BLaER1 (cell line): ENCODE measurements around the gene RABGAP1.
A peak's percentile ranks its signal among the peaks of the same experiment; 100 is the strongest.

Experiments used
- H3K27ac ChIP-seq: shearing (Covaris generic); formaldehyde crosslinking; 2 replicates; pipeline ENCODE4 v1.8.1; 2022
- H3K27me3 ChIP-seq: shearing (Covaris generic); formaldehyde crosslinking; 2 replicates; pipeline ENCODE4 v1.8.1; 2022
- H3K36me3 ChIP-seq: shearing (Covaris generic); formaldehyde crosslinking; 2 replicates; pipeline ENCODE4 v1.8.1; 2022
- H3K4me1 ChIP-seq: shearing (Covaris generic); formaldehyde crosslinking; 2 replicates; pipeline ENCODE4 v1.8.1; 2022
- H3K4me2 ChIP-seq: shearing (Covaris generic); formaldehyde crosslinking; 2 replicates; pipeline ENCODE4 v1.8.1; 2022
- H3K4me3 ChIP-seq: shearing (Covaris generic); formaldehyde crosslinking; 2 replicates; pipeline ENCODE4 v1.8.1; 2022
- H3K9ac ChIP-seq: shearing (Covaris generic); formaldehyde crosslinking; 2 replicates; pipeline ENCODE4 v1.8.1; 2022
- H3K9me3 ChIP-seq: shearing (Covaris generic); formaldehyde crosslinking; 2 replicates; pipeline ENCODE4 v1.8.1; 2022
- H4K20me1 ChIP-seq: shearing (Covaris generic); formaldehyde crosslinking; 2 replicates; pipeline ENCODE4 v1.8.1; 2022
- Cebpa-rat ChIP-seq: shearing (Covaris generic); IDR thresholded peaks from 2 replicates; pipeline ENCODE4 v1.8.1; 2022

Gene RABGAP1

DNA sequence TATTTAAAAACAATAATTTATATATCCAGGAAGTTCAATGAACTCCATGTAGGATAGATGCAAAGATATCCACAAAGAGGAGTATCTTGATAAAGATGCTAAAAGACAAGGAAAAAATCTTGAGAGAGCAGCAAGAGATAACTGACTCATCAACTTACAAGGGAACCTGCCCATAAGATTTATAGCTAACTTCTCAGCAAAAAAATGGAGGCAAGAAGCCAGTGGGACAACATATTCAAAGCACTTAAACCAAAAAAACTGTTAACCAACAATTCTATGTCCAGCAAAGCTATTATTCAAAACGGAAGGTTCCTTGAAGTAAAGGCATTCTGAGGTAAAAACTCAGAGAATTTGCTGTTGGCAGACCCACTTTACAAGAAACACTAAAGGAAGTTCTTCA is 20.3 kb downstream of the RABGAP1 start:
- no peak for TF ChIP-seq Cebpa-rat
- H4K20me1 ChIP-seq, result peaks cover 8% of the 10 kb centered on the region
- H3K9ac ChIP-seq, result no peak overlapping the region
- H3K4me1 ChIP-seq, result no peaks in the 10 kb centered on the region
- peaks cover 49% of the 10 kb centered on the region for H3K36me3 ChIP-seq
- peaks cover 4% of the 10 kb centered on the region; the same call in 1 of the 2 replicates for H3K9me3 ChIP-seq
- H3K4me3 ChIP-seq, result no peak overlapping the region
- H3K27ac ChIP-seq, result no peak overlapping the region
- H3K27me3 ChIP-seq, result no peaks in the 10 kb centered on the region
- H3K4me2 ChIP-seq, result no peak overlapping the region

DNA sequence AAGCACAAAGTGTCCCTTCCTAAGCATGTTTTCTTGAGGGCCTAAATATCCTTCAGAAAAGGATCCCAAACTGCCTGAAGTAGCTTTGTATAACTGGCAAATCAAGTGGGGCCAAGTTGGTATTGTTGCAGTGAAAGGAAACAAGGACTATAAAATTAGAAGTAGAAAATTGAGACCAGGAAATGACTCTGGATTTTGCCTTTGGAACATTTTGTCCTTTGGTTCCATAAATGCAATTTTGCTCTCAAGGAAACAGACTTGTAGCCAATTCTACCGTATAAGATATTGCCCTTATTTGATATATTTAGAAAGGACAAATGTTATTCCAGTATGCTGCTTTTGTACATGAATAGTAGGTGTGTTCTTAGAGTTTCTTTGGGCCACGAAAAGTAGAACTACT is 34.4 kb downstream of the RABGAP1 start:
- Histone ChIP-seq H3K4me1 (no peaks in the 10 kb centered on the region), H3K36me3 (peaks cover 72% of the 10 kb centered on the region), H3K27ac (no peak overlapping the region), H3K9ac (no peak overlapping the region), H3K9me3 (no peaks in the 10 kb centered on the region), H3K4me3 (no peak overlapping the region), H3K4me2 (no peak overlapping the region), H4K20me1 (peaks cover 19% of the 10 kb centered on the region), H3K27me3 (no peaks in the 10 kb centered on the region)
- no peak for TF ChIP-seq Cebpa-rat

DNA sequence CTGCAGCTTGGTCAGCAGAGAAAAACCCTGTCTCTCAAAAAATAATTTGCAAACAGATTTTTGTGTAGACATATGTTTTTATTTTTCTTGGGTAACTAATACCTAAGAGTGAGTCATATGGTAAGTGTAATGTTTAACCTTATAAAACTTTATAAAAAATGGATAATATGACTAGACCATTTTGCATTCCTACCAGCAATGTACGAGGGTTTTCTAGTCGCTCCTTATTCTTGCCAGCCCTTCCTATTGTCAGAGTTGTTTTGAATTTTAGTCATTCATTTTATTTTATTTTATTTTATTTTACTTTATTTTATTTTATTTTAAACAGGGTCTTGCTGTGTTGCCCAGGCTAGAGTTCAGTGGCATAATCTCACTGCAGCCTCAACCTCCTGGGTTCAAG is 37.8 kb downstream of the RABGAP1 start:
- Histone ChIP-seq H3K27me3 (no peaks in the 10 kb centered on the region), H4K20me1 (peaks cover 19% of the 10 kb centered on the region), H3K9ac (no peak overlapping the region), H3K9me3 (no peaks in the 10 kb centered on the region), H3K4me3 (no peak overlapping the region), H3K4me2 (no peak overlapping the region), H3K36me3 (peaks cover 55% of the 10 kb centered on the region), H3K4me1 (no peaks in the 10 kb centered on the region), H3K27ac (no peak overlapping the region)
- no peak for TF ChIP-seq Cebpa-rat

DNA sequence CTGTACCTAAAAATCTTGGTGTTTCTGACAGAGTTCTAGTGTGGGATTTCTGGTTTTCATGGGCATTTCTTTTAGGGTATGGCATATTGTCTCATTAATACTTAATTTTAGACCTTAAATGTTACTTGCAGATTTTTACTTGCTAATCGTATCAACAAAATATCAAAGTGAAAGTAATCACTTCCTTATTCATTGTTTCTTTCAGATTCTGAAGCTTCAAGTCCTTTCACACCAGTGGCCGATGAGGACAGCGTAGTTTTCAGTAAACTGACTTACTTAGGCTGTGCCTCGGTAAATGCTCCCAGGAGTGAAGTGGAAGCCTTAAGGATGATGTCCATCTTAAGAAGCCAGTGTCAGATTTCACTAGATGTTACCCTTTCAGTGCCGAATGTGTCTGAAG is 45.2 kb downstream of the RABGAP1 start:
- Histone ChIP-seq H4K20me1 (peaks cover 12% of the 10 kb centered on the region; the same call in 1 of the 2 replicates), H3K36me3 (peaks cover 64% of the 10 kb centered on the region), H3K27me3 (no peaks in the 10 kb centered on the region), H3K9ac (no peak overlapping the region), H3K4me2 (no peak overlapping the region), H3K4me3 (no peak overlapping the region), H3K4me1 (no peaks in the 10 kb centered on the region), H3K9me3 (no peaks in the 10 kb centered on the region), H3K27ac (no peak overlapping the region)
- no peak for TF ChIP-seq Cebpa-rat

DNA sequence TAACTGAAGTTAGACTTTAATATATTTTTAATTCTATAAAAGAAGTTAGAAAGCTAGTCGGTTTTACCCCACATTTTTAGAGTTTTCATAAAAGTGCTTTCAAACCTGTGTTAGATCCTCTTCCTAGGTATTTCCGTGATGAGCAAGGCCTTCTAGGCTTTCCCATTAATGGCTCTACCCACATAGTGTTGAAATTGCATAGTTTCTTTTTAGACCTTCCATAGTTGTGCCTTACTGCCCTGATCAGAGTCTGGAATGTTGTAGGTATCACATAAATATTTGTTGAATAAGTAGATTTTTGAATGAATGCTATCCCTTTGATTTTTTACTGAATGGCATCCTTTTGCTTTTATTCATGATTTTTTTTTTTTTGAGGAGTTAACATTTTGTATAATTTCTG is 47.3 kb downstream of the RABGAP1 start:
- Histone ChIP-seq H3K36me3 (peaks cover 66% of the 10 kb centered on the region), H3K27ac (no peak overlapping the region), H3K9ac (no peak overlapping the region)

DNA sequence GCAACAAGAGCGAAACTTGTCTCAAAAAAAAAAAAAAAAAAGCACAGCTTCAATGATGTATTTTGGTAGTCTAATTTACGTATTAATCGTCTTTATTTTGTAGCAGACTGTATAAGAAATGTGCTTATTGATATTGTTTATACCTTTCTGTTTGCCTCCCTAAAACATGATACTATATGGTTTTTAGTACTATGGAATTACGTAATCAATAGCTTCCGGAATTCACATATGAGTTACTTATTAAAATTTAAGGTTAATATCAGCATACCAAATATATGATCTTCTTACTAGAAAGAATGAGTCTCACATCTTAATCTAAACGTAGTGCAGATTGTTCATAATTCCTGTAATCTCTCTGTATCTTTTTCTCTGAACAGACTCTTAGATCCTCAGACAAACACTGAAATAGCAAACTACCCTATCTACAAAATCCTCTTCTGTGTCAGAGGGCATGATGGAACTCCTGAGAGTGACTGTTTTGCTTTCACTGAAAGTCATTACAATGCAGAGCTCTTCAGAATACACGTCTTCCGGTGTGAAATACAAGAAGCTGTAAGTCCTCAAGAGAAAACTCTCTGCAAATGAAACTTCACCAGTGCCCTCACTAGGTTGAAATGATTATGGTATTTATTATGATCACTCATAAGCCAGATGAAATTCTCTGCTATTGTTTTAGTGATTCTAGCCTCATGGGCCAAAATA is 48.3 kb downstream of the RABGAP1 start:
- Histone ChIP-seq H3K9ac (no peak overlapping the region), H4K20me1 (peaks cover 7% of the 10 kb centered on the region; the same call in 1 of the 2 replicates), H3K36me3 (peaks cover 73% of the 10 kb centered on the region), H3K4me3 (no peak overlapping the region), H3K27ac (no peak overlapping the region), H3K9me3 (no peaks in the 10 kb centered on the region), H3K4me2 (no peak overlapping the region), H3K27me3 (no peaks in the 10 kb centered on the region), H3K4me1 (no peaks in the 10 kb centered on the region)
- TF ChIP-seq Cebpa-rat, result peak; percentile 18; the same call in 1 of the 2 replicates

More for the DNA sequence above, 47.3 kb downstream of the RABGAP1 start:
- Histone ChIP-seq H3K4me1 (no peaks in the 10 kb centered on the region), H3K4me2 (no peak overlapping the region), H3K9me3 (no peaks in the 10 kb centered on the region), H3K27me3 (no peaks in the 10 kb centered on the region), H4K20me1 (peaks cover 12% of the 10 kb centered on the region; the same call in 1 of the 2 replicates), H3K4me3 (no peak overlapping the region)
- no peak for TF ChIP-seq Cebpa-rat

DNA sequence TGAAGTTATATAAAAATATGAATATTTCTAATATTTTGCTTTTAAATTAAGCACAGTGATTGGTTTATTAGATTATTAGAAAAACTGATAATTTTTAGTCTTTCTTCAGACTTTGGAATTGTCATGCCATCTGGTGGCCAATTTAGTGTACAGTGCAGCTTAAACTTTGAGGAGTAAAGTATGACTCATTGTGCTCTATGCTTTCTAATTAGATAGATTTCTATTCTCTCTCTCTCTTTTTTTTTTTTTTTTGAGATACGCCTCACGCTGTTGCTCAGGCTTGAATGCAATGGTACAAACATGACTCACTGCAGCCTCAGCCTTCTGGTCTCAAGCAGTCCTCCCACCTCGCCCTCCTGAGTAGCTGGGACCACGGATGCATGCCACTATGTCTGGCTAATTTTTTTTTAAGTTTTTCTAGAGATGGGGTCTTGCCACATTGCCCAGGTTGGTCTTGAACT is 50.6 kb downstream of the RABGAP1 start:
- H3K36me3 ChIP-seq, result peaks cover 55% of the 10 kb centered on the region

DNA sequence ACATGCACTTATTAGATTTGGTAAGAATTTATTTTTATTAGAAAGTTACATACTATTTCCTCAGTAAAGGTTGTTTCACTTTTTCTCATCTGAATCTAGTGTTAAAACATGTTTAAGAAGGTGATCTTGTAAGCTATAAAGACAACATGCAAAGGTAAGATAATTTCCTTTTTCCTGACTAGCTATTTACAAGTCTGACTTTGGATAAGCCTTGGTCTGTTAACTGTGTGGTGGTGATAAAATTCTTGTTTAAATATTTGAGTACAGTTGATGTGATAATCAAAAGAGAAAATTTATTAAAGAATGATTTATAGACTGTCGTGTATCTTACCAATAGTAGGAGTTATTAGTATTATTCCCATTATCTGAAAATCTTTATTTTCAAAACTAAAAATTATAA is 55.8 kb downstream of the RABGAP1 start:
- no peak for TF ChIP-seq Cebpa-rat
- peaks cover 58% of the 10 kb centered on the region for H3K36me3 ChIP-seq

More for the DNA sequence above, 50.6 kb downstream of the RABGAP1 start:
- no peaks in the 10 kb centered on the region for H3K4me1 ChIP-seq
- no peak overlapping the region for H3K4me2 ChIP-seq
- no peaks in the 10 kb centered on the region for H3K9me3 ChIP-seq
- no peak overlapping the region for H3K9ac ChIP-seq
- no peaks in the 10 kb centered on the region for H4K20me1 ChIP-seq
- TF ChIP-seq Cebpa-rat, result no peak
- no peaks in the 10 kb centered on the region for H3K27me3 ChIP-seq
- no peak overlapping the region for H3K4me3 ChIP-seq
- no peak overlapping the region for H3K27ac ChIP-seq

DNA sequence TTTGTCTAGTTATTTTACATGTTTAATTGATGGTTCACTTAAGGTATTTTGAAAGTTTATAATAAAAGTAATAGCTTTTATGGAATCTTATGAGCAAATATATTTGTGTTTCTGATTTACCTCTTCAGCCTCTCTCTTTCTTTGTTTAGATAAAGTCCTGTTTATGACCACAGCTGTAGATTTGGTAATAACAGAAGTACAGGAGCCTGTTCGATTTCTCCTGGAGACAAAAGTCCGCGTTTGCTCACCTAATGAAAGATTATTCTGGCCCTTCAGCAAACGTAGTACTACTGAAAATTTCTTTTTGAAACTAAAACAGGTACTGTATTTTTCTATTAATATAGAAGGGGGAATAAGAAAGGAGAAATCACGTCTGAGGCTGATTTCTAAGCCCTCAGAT is 57.6 kb downstream of the RABGAP1 start:
- H3K4me2 ChIP-seq, result no peak overlapping the region
- no peak overlapping the region for H3K4me3 ChIP-seq
- peaks cover 10% of the 10 kb centered on the region for H3K4me1 ChIP-seq
- no peaks in the 10 kb centered on the region for H4K20me1 ChIP-seq
- H3K27ac ChIP-seq, result no peak overlapping the region
- H3K27me3 ChIP-seq, result no peaks in the 10 kb centered on the region
- peaks cover 50% of the 10 kb centered on the region for H3K36me3 ChIP-seq
- no peak for TF ChIP-seq Cebpa-rat
- no peak overlapping the region for H3K9ac ChIP-seq
- H3K9me3 ChIP-seq, result no peaks in the 10 kb centered on the region

More for the DNA sequence above, 55.8 kb downstream of the RABGAP1 start:
- no peak overlapping the region for H3K4me2 ChIP-seq
- no peak overlapping the region for H3K27ac ChIP-seq
- H3K9ac ChIP-seq, result no peak overlapping the region
- H3K4me1 ChIP-seq, result peaks cover 10% of the 10 kb centered on the region
- no peaks in the 10 kb centered on the region for H3K27me3 ChIP-seq
- H3K4me3 ChIP-seq, result no peak overlapping the region
- no peaks in the 10 kb centered on the region for H4K20me1 ChIP-seq
- no peaks in the 10 kb centered on the region for H3K9me3 ChIP-seq

DNA sequence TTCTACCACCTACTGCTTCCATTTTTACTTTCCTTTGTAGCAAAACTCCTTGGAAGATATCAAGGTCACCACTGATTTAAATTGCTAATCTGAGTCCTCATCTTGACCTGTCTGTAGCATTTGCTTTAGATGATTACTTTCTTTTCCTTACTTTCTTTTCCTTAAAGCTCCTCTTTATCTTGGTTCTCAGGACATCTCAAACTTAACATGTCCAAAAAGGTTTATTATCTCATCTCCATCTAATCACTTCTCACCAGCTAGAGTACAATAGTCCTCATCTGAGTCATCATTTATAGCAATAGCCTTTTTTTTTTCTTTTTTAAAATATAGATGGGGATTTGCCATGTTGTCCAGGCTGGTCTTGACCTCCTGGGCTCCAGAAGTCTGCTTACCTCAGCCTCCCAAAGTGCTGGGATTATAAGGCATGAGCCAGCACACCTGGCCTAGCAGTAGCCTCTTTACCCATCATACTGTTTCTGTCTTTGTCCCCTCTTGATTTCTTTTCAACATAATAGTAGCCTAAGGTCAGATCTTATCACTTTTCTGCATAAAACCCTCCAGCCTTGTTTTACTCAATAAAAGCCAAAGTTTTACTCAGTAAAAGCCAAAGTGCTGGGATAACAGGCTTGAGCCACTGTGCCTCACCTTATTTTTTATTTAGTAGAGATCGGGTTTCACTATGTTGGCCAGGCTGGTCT is 59.7 kb downstream of the RABGAP1 start:
- Histone ChIP-seq H3K9ac (no peak overlapping the region), H3K27ac (no peak overlapping the region), H3K9me3 (no peaks in the 10 kb centered on the region), H3K36me3 (peaks cover 48% of the 10 kb centered on the region), H3K27me3 (no peaks in the 10 kb centered on the region), H3K4me2 (no peak overlapping the region), H4K20me1 (no peaks in the 10 kb centered on the region), H3K4me1 (peaks cover 10% of the 10 kb centered on the region), H3K4me3 (no peak overlapping the region)
- TF ChIP-seq Cebpa-rat, result no peak
